Measurements from ENCODE around the gene KCND3.

DNA sequence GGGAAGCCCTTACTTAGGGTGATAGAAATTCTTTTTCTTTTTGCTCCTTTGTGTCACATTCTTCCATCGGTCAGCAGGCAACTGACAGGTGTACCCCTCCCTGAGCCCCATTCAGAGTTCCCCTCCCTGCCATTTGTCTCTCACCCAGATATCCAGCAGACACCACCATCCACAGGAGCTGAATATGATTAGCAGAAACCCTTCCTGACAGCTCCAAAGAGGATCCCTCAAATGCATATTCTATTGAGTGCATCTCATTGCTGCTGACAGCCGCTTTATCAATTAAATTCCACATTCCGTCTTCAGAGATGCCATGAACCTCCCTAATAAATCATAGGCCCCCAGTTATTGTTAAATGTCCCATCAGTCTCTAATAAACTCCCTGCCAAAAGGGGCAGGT, 239.8 kb downstream of the KCND3 start:
- TF ChIP-seq, protein P1, sequence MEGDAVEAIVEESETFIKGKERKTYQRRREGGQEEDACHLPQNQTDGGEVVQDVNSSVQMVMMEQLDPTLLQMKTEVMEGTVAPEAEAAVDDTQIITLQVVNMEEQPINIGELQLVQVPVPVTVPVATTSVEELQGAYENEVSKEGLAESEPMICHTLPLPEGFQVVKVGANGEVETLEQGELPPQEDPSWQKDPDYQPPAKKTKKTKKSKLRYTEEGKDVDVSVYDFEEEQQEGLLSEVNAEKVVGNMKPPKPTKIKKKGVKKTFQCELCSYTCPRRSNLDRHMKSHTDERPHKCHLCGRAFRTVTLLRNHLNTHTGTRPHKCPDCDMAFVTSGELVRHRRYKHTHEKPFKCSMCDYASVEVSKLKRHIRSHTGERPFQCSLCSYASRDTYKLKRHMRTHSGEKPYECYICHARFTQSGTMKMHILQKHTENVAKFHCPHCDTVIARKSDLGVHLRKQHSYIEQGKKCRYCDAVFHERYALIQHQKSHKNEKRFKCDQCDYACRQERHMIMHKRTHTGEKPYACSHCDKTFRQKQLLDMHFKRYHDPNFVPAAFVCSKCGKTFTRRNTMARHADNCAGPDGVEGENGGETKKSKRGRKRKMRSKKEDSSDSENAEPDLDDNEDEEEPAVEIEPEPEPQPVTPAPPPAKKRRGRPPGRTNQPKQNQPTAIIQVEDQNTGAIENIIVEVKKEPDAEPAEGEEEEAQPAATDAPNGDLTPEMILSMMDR (IDR thresholded peaks at IDR 0.05) = no peak
- no peak for TF ChIP-seq EP300 (IDR thresholded peaks at IDR 0.05)

All from upper lobe of left lung (tissue), 4 donors.